K562 (cell line): ENCODE measurements around the gene TMEM252. TPM values are rescaled to one million over a fixed set of nuclear protein-coding genes. Genes with fewer than 3 reads are reported as not detected.

Source experiments
- ATAC-seq: fragments of 200-7000 bp; cut with Tn5 transposase; 3 replicates; pipeline ENCODE4 v1.9.1; 2020; ENCODE audit warnings: moderate library complexity
- BruUV-seq: library from RNA; stranded (reverse); fragments of 400-500 nt; replicated peaks from 2 replicates; lab custom pipeline; 2021; lab: Mats Ljungman, UMichigan
- CTCF ChIA-PET: fragments of 300-600 bp; formaldehyde crosslinking; extraction: SDS; loops from one replicate; lab custom pipeline; 2021; ENCODE audit warnings: low intra/inter-chr PET ratio; lab: Yijun Ruan, JAX
- POLR2A ChIA-PET: fragments of 300-600, 350-650 bp; sonication (Branson Sonifier 250); formaldehyde crosslinking; extraction: SDS; loops from one replicate; lab custom pipeline; 2021; ENCODE audit warnings: antibody characterized with exemption, inconsistent platforms; lab: Yijun Ruan, JAX
- DNase-seq, 4 experiments: peaks; one replicate each; pipeline versions ENCODE4 v3.0.0 to v3.0.0-alpha.2; 2011 to 2018; ENCODE audit warnings: low spot score in 3 of 4, mixed read lengths in 3 of 4; ENCODE audit errors: extremely low read depth in 1 of 4
- FAIRE-seq: peaks from 2 replicates; lab custom pipeline; 2011; peaks lifted over from hg19 to GRCh38; lab: Jason Lieb, UNC
- H2AFZ ChIP-seq: 2 replicates; pipeline ENCODE4 v1.6.0; 2011; ENCODE audit warnings: low read depth, low read length, control low read depth, inconsistent platforms
- H3K27ac ChIP-seq: fragments of 200-600 bp; 3 replicates; pipeline ENCODE4 v1.8.0; 2011; ENCODE audit warnings: low read depth, mild to moderate bottlenecking, control low read depth, inconsistent platforms, low read length, moderate library complexity, mixed read lengths; ENCODE audit errors: extremely low read depth
- H3K27me3 ChIP-seq, 2 experiments: fragments of 300-600 bp in 1 of 2; 2 replicates in 1 of 2; 3 replicates in 1 of 2; pipeline versions ENCODE4 v1.6.0 to v1.8.0; 2011; ENCODE audit warnings: inconsistent platforms in 2 of 2, low read length in 2 of 2, mild to moderate bottlenecking in 1 of 2, mixed read lengths in 1 of 2, moderate library complexity in 1 of 2; ENCODE audit not compliant: control insufficient read depth in 2 of 2, insufficient read depth in 2 of 2
- H3K36me3 ChIP-seq: fragments of 300-600 bp; 3 replicates; pipeline ENCODE4 v1.8.0; 2011; ENCODE audit warnings: mild to moderate bottlenecking, low read length, inconsistent platforms; ENCODE audit not compliant: control insufficient read depth, insufficient read depth
- H3K4me1 ChIP-seq, 2 experiments: fragments of 200-600 bp in 1 of 2; replicated peaks in 1 of 2; 2 replicates in 1 of 2; 3 replicates in 1 of 2; pipeline versions ENCODE4 v1.5.1 to v1.8.0; 2011; ENCODE audit warnings: inconsistent platforms in 2 of 2, low read length in 2 of 2, mild to moderate bottlenecking in 1 of 2, mixed read lengths in 1 of 2, moderate library complexity in 1 of 2; ENCODE audit not compliant: control insufficient read depth in 2 of 2, insufficient read depth in 2 of 2
- H3K4me2 ChIP-seq: 2 replicates; pipeline ENCODE4 v1.6.1; 2011; ENCODE audit warnings: low read length, control low read depth, inconsistent platforms, mixed read lengths; ENCODE audit not compliant: insufficient read depth
- H3K4me3 ChIP-seq: fragments of 200-600 bp; sonication (generic), shearing (Covaris generic); 2 replicates; pipeline ENCODE4 v1.5.1; 2016; ENCODE audit warnings: control low read depth, inconsistent platforms
- H3K79me2 ChIP-seq: fragments of 200-600 bp; 3 replicates; pipeline ENCODE4 v1.8.0; 2011; ENCODE audit warnings: low read length, inconsistent platforms; ENCODE audit not compliant: control insufficient read depth, insufficient read depth
- H3K9ac ChIP-seq, 2 experiments: 2 replicates each; pipeline versions ENCODE4 v1.6.0 to v1.6.1; 2011; ENCODE audit warnings: low read depth in 2 of 2, low read length in 2 of 2, control low read depth in 1 of 2, inconsistent platforms in 1 of 2, mild to moderate bottlenecking in 1 of 2, mixed read lengths in 1 of 2; ENCODE audit not compliant: insufficient read depth in 1 of 2
- H3K9me1 ChIP-seq: one replicate; pipeline ENCODE4 v1.6.0; 2011; ENCODE audit warnings: inconsistent platforms, mild to moderate bottlenecking, low read length, moderate library complexity; ENCODE audit not compliant: control insufficient read depth, insufficient read depth
- H3K9me3 ChIP-seq: replicated peaks from 2 replicates; pipeline ENCODE4 v1.5.1; 2011; ENCODE audit warnings: low read depth, low read length, inconsistent platforms; ENCODE audit not compliant: control insufficient read depth, insufficient read depth
- H4K20me1 ChIP-seq: replicated peaks from 2 replicates; pipeline ENCODE4 v1.6.1; 2011; ENCODE audit warnings: low read length, inconsistent platforms, mixed read lengths; ENCODE audit not compliant: control insufficient read depth, insufficient read depth
- CREM ChIP-seq: IDR thresholded peaks from 2 replicates; pipeline ENCODE4 v1.6.1; 2014; ENCODE audit warnings: antibody characterized with exemption, low read depth
- DPF2 ChIP-seq: fragments of 450-650 bp; IDR thresholded peaks from 2 replicates; pipeline ENCODE4 v1.6.1; 2016
- HOMEZ ChIP-seq: fragments of 250-450 bp; sonication (Bioruptor Pico); IDR thresholded peaks from 2 replicates; pipeline ENCODE4 v1.4.0; 2020; ENCODE audit warnings: mild to moderate bottlenecking, moderate library complexity
- MCM7 ChIP-seq, 2 experiments: fragments of 450-650 bp; IDR thresholded peaks; 2 replicates each; pipeline ENCODE4 v1.6.1; 2016 to 2018
- NEUROD1 ChIP-seq: fragments of 150-350 bp; IDR thresholded peaks from 2 replicates; pipeline ENCODE4 v1.6.1; 2014; ENCODE audit warnings: borderline replicate concordance, low read length, low read depth; ENCODE audit not compliant: partially characterized antibody
- PATZ1 ChIP-seq: fragments of 250-450 bp; sonication (Bioruptor Pico); IDR thresholded peaks from 2 replicates; pipeline ENCODE4 v1.5.0; 2020; ENCODE audit warnings: mild to moderate bottlenecking, borderline replicate concordance
- RBM22 ChIP-seq: fragments of 200-400 bp; formaldehyde crosslinking; IDR thresholded peaks from 2 replicates; pipeline ENCODE4 v1.6.1; 2018; ENCODE audit warnings: low read length, low read depth; ENCODE audit not compliant: poor library complexity, severe bottlenecking
- ZBTB34 ChIP-seq: fragments of 250-450 bp; sonication (Bioruptor Pico); IDR thresholded peaks from 2 replicates; pipeline ENCODE4 v1.8.0; 2021; ENCODE audit warnings: mild to moderate bottlenecking, moderate library complexity
- ZNF12 ChIP-seq: sonication (generic); formaldehyde crosslinking; IDR thresholded peaks from 2 replicates; pipeline ENCODE4 v1.4.0; 2020; ENCODE audit warnings: mild to moderate bottlenecking, missing genetic modification reagents
- ZNF740 ChIP-seq, 3 experiments: fragments of 200-800 bp in 1 of 3; sonication (Bioruptor generic) in 1 of 3; sonication (generic) in 1 of 3; formaldehyde crosslinking in 1 of 3; IDR thresholded peaks; 2 replicates each; pipeline versions ENCODE4 v1.6.1 to v1.8.0; 2016 to 2022; ENCODE audit warnings: mild to moderate bottlenecking in 2 of 3, missing compliant biosample characterization in 2 of 3, missing genetic modification characterization in 2 of 3, missing genetic modification reagents in 1 of 3
- WGBS: fragments of 100-300 bp; shearing (Covaris generic); methylation state at CpG from one replicate; pipeline ENCODE4 v1.1.6; 2016; ENCODE audit warnings: low coverage, mixed read lengths; ENCODE audit not compliant: insufficient coverage; ENCODE audit errors: missing lambda C conversion rate; 5-methylcytosine and 5-hydroxymethylcytosine counted together
- in situ Hi-C: fragments of 300-500 bp; cut with MboI; formaldehyde crosslinking; loops from 4 replicates; pipeline ENCODE4 v1.15.0; 2018; ENCODE audit warnings: inconsistent platforms, mixed read lengths
- intact Hi-C: fragments of 100-400 bp; cut with micrococcal nuclease; formaldehyde crosslinking; loops from 2 replicates; pipeline ENCODE4 v1.14.2; 2022
- polyA plus RNA-seq, 8 experiments: library from polyadenylated mRNA; depleted of rRNA in 4 of 8; stranded (reverse) in 5 of 8; unstranded in 3 of 8; fragments of >200 nt; fragmentation: Nextera tagmentation in 2 of 8; fragmentation: Illumina TruSeq in 1 of 8; extraction: Ambion mirVana in 2 of 8; extraction: Trizol in 1 of 8; gene quantifications; 2 replicates each; pipeline versions ENCODE4 v1.2.1 to v1.2.3, GENCODE V29; 2011 to 2014; ENCODE audit warnings: inconsistent platforms in 1 of 8, missing spikeins in 1 of 8
- total RNA-seq, 7 experiments: library from RNA; depleted of rRNA in 6 of 7; stranded (reverse); fragments of >200 nt in 6 of 7; fragmentation: Illumina TruSeq in 2 of 7; extraction: Trizol in 2 of 7; gene quantifications; 2 replicates each; pipeline versions ENCODE4 v1.2.1 to v1.2.3, GENCODE V29; 2011 to 2021; ENCODE audit warnings: low replicate concordance in 1 of 7

Gene TMEM252
- total and polyA plus RNA-seq, 9 of the 15 experiments (the other 6 are each of a cell fraction or from before 2014, with no cell fraction given), result not detected

GRCh38 chr9:68532131-68532530, 8.6 kb downstream of the TMEM252 start:
- Histone ChIP-seq H3K27ac (no peak overlapping the region), H3K9me3 (no peaks in the 10 kb centered on the region), H3K27me3 (peaks cover 0 to 10% of the 10 kb centered on the region in 2 experiments; a peak in 3 of 5 replicates), H4K20me1 (no peaks in the 10 kb centered on the region), H3K4me2 (no peak overlapping the region), H3K4me1 (no peaks in the 10 kb centered on the region), H3K36me3 (no peaks in the 10 kb centered on the region), H3K9me1 (no peaks in the 10 kb centered on the region), H3K79me2 (no peaks in the 10 kb centered on the region), H3K4me3 (no peak overlapping the region), H3K9ac (no peak overlapping the region), H2AFZ (no peak overlapping the region)
- FAIRE-seq (no peak), DNase-seq (no peak), ATAC-seq (no peak)
- 0% methylated on average over 4 of the region's 4 CpGs for WGBS
- CTCF ChIA-PET, result no interaction called here
- TF ChIP-seq CREM (no peak), ZNF12 (CRISPR knock-in tag) (no peak), MCM7 (IDR thresholded peaks at IDR 0.05) (no peak), NEUROD1 (no peak), RBM22 (no peak), PATZ1 (no peak), DPF2 (no peak), HOMEZ (CRISPR knock-in tag) (no peak), ZNF740 (CRISPR knock-in tag; IDR thresholded peaks at IDR 0.05) (no peak), ZNF740 (tag; IDR thresholded peaks at IDR 0.05) (no peak), ZBTB34 (CRISPR knock-in tag) (no peak)
- POLR2A ChIA-PET, result interaction anchor here (0.7 kb wide), 1 partner anchor 10 kb away, joined by 3 read pairs; no protein-coding TSS in a partner anchor
- no TSS peak for BruUV-seq
- in situ Hi-C loops, result no loop called here
- intact Hi-C loops, result no loop called here
